ENCODE data around the gene AAMP. TPM values are rescaled to one million over a fixed set of nuclear protein-coding genes. Genes with fewer than 3 reads are reported as not detected.

AAMP gene
- polyA plus RNA-seq, 1 donor from 2014 or later, result 249 TPM

DNA sequence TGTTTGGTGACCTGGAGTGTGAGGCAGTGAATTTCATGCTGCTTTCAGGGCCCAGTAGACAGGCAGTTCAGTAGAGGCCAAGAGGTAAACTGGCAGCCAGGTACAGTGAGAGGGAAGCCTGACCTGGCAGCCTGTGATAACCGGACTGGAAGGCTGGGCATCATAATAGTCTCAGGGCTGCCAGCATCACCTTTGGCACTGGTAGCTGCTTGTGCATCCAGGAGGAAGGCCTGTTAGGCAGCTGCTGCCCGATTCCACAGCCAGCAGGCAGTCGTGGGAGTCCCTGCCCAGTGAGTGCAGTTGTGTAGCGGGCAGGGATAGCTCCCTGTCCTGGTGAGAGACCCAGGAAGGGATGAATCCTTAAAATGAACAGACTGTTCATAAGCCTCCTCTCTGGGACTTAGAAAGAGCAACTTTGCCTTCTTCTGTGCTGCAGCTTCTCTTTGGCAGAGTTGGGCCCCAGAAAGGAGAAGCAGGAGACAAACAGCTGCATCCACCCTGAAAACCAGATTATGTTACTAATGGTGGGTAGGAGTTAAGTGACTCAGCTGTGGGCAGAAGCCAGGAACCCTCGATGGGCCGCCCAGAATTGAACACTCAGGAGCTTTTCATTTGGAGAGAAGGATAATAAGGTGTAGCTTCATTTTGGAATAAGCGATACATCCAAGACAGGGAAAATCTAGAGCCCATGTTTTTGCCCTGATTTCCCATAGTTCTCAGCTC is 17.3 kb downstream of the AAMP start:
- no peaks in the 10 kb centered on the region for H4K20me1 ChIP-seq (ENCODE audit: insufficient read depth)
- no peak overlapping the region for H3K27ac ChIP-seq (ENCODE audit: low read length)
- no peak overlapping the region for H3K4me3 ChIP-seq (ENCODE audit: low read length)
- H3K9ac ChIP-seq (ENCODE audit: low read length), result no peak overlapping the region
- no peak overlapping the region for H2AFZ ChIP-seq (ENCODE audit: low read depth, low read length)
- no peaks in the 10 kb centered on the region for H3K9me2 ChIP-seq (ENCODE audit: insufficient read depth, low read length)
- no peak for TF ChIP-seq MXI1 (conservative IDR thresholded peaks at IDR 0.05; ENCODE audit: poor library complexity, severe bottlenecking)
- no peak for TF ChIP-seq SMC3 (conservative IDR thresholded peaks at IDR 0.05; ENCODE audit: poor library complexity)
- TF ChIP-seq EZH2 (IDR thresholded peaks at IDR 0.05; ENCODE audit: borderline replicate concordance, insufficient read depth, low read length, poor library complexity, severe bottlenecking), result no peak
- TF ChIP-seq, protein P1, sequence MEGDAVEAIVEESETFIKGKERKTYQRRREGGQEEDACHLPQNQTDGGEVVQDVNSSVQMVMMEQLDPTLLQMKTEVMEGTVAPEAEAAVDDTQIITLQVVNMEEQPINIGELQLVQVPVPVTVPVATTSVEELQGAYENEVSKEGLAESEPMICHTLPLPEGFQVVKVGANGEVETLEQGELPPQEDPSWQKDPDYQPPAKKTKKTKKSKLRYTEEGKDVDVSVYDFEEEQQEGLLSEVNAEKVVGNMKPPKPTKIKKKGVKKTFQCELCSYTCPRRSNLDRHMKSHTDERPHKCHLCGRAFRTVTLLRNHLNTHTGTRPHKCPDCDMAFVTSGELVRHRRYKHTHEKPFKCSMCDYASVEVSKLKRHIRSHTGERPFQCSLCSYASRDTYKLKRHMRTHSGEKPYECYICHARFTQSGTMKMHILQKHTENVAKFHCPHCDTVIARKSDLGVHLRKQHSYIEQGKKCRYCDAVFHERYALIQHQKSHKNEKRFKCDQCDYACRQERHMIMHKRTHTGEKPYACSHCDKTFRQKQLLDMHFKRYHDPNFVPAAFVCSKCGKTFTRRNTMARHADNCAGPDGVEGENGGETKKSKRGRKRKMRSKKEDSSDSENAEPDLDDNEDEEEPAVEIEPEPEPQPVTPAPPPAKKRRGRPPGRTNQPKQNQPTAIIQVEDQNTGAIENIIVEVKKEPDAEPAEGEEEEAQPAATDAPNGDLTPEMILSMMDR (IDR thresholded peaks at IDR 0.05; ENCODE audit: poor library complexity, severe bottlenecking), result no peak
- no peak for TF ChIP-seq TAF1 (IDR thresholded peaks at IDR 0.05; ENCODE audit: low read depth)
- no peak for TF ChIP-seq EP300 (conservative IDR thresholded peaks at IDR 0.05; ENCODE audit: poor library complexity, severe bottlenecking)
- no peak for TF ChIP-seq POLR2AphosphoS5 (IDR thresholded peaks at IDR 0.05)
- TF ChIP-seq REST (IDR thresholded peaks at IDR 0.05; ENCODE audit: borderline replicate concordance), result no peak
- TF ChIP-seq RAD21 (conservative IDR thresholded peaks at IDR 0.05), result no peak
- no peaks in the 10 kb centered on the region for H3K27me3 ChIP-seq (ENCODE audit: insufficient read depth, low read depth, low read length)
- no peaks in the 10 kb centered on the region for H3K9me3 ChIP-seq (ENCODE audit: low read length)
- peaks cover 13% of the 10 kb centered on the region for H3K36me3 ChIP-seq (ENCODE audit: insufficient read depth, low read length)
- H3K79me2 ChIP-seq (replicated peaks; ENCODE audit: insufficient read depth, low read length), result no peaks in the 10 kb centered on the region
- no peaks in the 10 kb centered on the region for H3F3A ChIP-seq (ENCODE audit: insufficient read depth, low read length, poor library complexity, severe bottlenecking)
- no peak overlapping the region for H3K4me2 ChIP-seq (ENCODE audit: low read length)

DNA sequence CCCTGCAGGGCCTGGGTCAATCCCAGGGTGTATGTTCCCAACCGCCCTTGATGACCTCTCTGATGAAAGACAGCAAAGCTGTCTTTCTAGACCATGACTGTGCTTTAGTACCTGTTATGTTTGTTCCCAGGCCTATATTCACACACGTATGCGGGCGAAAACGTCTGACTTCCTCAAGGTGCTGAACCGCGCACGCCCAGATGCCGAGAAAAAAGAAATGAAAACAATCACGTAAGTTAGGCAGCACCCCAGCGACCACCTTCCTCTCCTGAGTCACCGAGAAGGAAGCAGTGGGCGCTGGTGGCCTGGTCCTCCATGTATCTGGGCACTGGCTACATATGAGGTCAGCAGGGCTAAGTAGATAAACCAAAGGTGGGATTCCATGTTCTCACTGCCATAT is 20.2 kb downstream of the AAMP start:
- no peaks in the 10 kb centered on the region for H3K9me3 ChIP-seq (ENCODE audit: low read length)
- no peaks in the 10 kb centered on the region for H3F3A ChIP-seq (ENCODE audit: insufficient read depth, low read length, poor library complexity, severe bottlenecking)
- no peaks in the 10 kb centered on the region for H4K20me1 ChIP-seq (ENCODE audit: insufficient read depth)
- no peak overlapping the region for H3K4me2 ChIP-seq (ENCODE audit: low read length)
- no peaks in the 10 kb centered on the region for H3K27me3 ChIP-seq (ENCODE audit: insufficient read depth, low read depth, low read length)
- H3K36me3 ChIP-seq (ENCODE audit: insufficient read depth, low read length), result peaks cover 14% of the 10 kb centered on the region
- no peak overlapping the region for H3K9ac ChIP-seq (ENCODE audit: low read length)
- H3K79me2 ChIP-seq (replicated peaks; ENCODE audit: insufficient read depth, low read length), result no peaks in the 10 kb centered on the region
- no peak for TF ChIP-seq EP300 (conservative IDR thresholded peaks at IDR 0.05; ENCODE audit: poor library complexity, severe bottlenecking)
- no peak for TF ChIP-seq EZH2 (IDR thresholded peaks at IDR 0.05; ENCODE audit: borderline replicate concordance, insufficient read depth, low read length, poor library complexity, severe bottlenecking)
- TF ChIP-seq MXI1 (conservative IDR thresholded peaks at IDR 0.05; ENCODE audit: poor library complexity, severe bottlenecking), result no peak
- no peak for TF ChIP-seq REST (IDR thresholded peaks at IDR 0.05; ENCODE audit: borderline replicate concordance)
- no peak for TF ChIP-seq SMC3 (conservative IDR thresholded peaks at IDR 0.05; ENCODE audit: poor library complexity)
- no peak for TF ChIP-seq RAD21 (conservative IDR thresholded peaks at IDR 0.05)
- no peak for TF ChIP-seq POLR2AphosphoS5 (IDR thresholded peaks at IDR 0.05)
- TF ChIP-seq TAF1 (IDR thresholded peaks at IDR 0.05; ENCODE audit: low read depth), result no peak
- TF ChIP-seq, protein P1 (IDR thresholded peaks at IDR 0.05; ENCODE audit: poor library complexity, severe bottlenecking), result no peak
- no peaks in the 10 kb centered on the region for H3K9me2 ChIP-seq (ENCODE audit: insufficient read depth, low read length)
- no peak overlapping the region for H3K4me3 ChIP-seq (ENCODE audit: low read length)
- no peak overlapping the region for H3K27ac ChIP-seq (ENCODE audit: low read length)
- H2AFZ ChIP-seq (ENCODE audit: low read depth, low read length), result no peak overlapping the region
